A549 (cell line): ENCODE measurements around the gene BUD31. TPM values are rescaled to one million over a fixed set of nuclear protein-coding genes. Genes with fewer than 3 reads are reported as not detected.

Experiments used
- ATAC-seq, 2 experiments: fragments of 200-7000 bp in 1 of 2; fragments of >200 bp in 1 of 2; cut with Nextera tagmentation in 1 of 2; cut with Tn5 transposase in 1 of 2; 3 replicates each; pipeline versions ENCODE4 v1.8.0 to v1.9.1; 2018 to 2020; ENCODE audit warnings: mild to moderate bottlenecking in 1 of 2, moderate library complexity in 1 of 2
- CTCF ChIA-PET: fragments of 300-600 bp; sonication (Branson Sonifier 250); formaldehyde crosslinking; extraction: SDS; loops from one replicate; lab custom pipeline; 2021; ENCODE audit warnings: antibody characterized with exemption, inconsistent platforms; lab: Yijun Ruan, JAX
- POLR2A ChIA-PET: fragments of 350-600 bp; formaldehyde crosslinking; extraction: SDS; loops from one replicate; lab custom pipeline; 2021; ENCODE audit warnings: antibody characterized with exemption, inconsistent platforms; lab: Yijun Ruan, JAX
- DNase-seq, 2 experiments: peaks; one replicate each; pipeline versions ENCODE4 v3.0.0 to v3.0.0-alpha.2; 2011 to 2016; ENCODE audit warnings: low read depth in 1 of 2, low spot score in 1 of 2
- FAIRE-seq: peaks from 2 replicates; lab custom pipeline; 2011; peaks lifted over from hg19 to GRCh38; lab: Jason Lieb, UNC
- H3K27ac ChIP-seq, 2 experiments: fragments of >200 bp; sonication (Bioruptor Twin); formaldehyde crosslinking; 3 replicates each; pipeline ENCODE4 v1.5.1; 2016 to 2017
- H3K4me1 ChIP-seq: fragments of >200 bp; sonication (Bioruptor Twin); formaldehyde crosslinking; 3 replicates; pipeline ENCODE4 v1.6.1; 2016
- H3K4me2 ChIP-seq: fragments of >200 bp; sonication (Bioruptor Twin); formaldehyde crosslinking; 3 replicates; pipeline ENCODE4 v1.6.1; 2016
- H3K4me3 ChIP-seq: fragments of >200 bp; sonication (Bioruptor Twin); formaldehyde crosslinking; 3 replicates; pipeline ENCODE4 v1.5.1; 2016
- H3K9me3 ChIP-seq: fragments of >200 bp; sonication (Bioruptor Twin); formaldehyde crosslinking; 3 replicates; pipeline ENCODE4 v1.6.1; 2016
- CHD2 ChIP-seq: fragments of 150-350 bp; IDR thresholded peaks from 2 replicates; pipeline ENCODE4 v1.6.1; 2014; ENCODE audit warnings: low read length; ENCODE audit not compliant: partially characterized antibody
- CHD4 ChIP-seq: fragments of 200-600 bp; sonication (generic); IDR thresholded peaks from 2 replicates; pipeline ENCODE4 v1.6.1; 2016; ENCODE audit warnings: antibody characterized with exemption, mild to moderate bottlenecking, borderline replicate concordance
- ESRRA ChIP-seq: fragments of 150-350 bp; IDR thresholded peaks from 2 replicates; pipeline ENCODE4 v1.6.1; 2014; ENCODE audit warnings: mild to moderate bottlenecking, low read length, borderline replicate concordance
- FOXS1 ChIP-seq: fragments of 250-450 bp; sonication (Bioruptor Pico); IDR thresholded peaks from 2 replicates; pipeline ENCODE4 v1.5.0; 2020; ENCODE audit warnings: mild to moderate bottlenecking, moderate library complexity
- HES2 ChIP-seq: fragments of >200 bp; sonication (Bioruptor Twin); formaldehyde crosslinking; IDR thresholded peaks from 2 replicates; pipeline ENCODE4 v1.6.1; 2016
- HMGXB4 ChIP-seq: fragments of 250-450 bp; sonication (Bioruptor Pico); IDR thresholded peaks from 2 replicates; pipeline ENCODE4 v1.5.0; 2021; ENCODE audit warnings: mild to moderate bottlenecking, moderate library complexity, borderline replicate concordance
- HOXB13 ChIP-seq: fragments of 250-450 bp; sonication (Bioruptor Pico); IDR thresholded peaks from 2 replicates; pipeline ENCODE4 v1.5.0; 2020; ENCODE audit warnings: low read depth, mild to moderate bottlenecking, moderate library complexity
- MAFK ChIP-seq: fragments of 450-650 bp; IDR thresholded peaks from 2 replicates; pipeline ENCODE4 v1.6.1; 2014; ENCODE audit not compliant: partially characterized antibody
- MAX ChIP-seq: IDR thresholded peaks from 2 replicates; pipeline ENCODE4 v1.6.1; 2012
- NPAS2 ChIP-seq: fragments of 250-450 bp; sonication (Bioruptor Pico); IDR thresholded peaks from 2 replicates; pipeline ENCODE4 v1.8.0; 2022; ENCODE audit warnings: mild to moderate bottlenecking, moderate library complexity, borderline replicate concordance
- POLR2A ChIP-seq: IDR thresholded peaks from 2 replicates; pipeline ENCODE4 v1.6.1; 2012; ENCODE audit warnings: mild to moderate bottlenecking, low read length
- POLR2AphosphoS2 ChIP-seq: conservative IDR thresholded peaks from 2 replicates; pipeline ENCODE4 v1.6.1; 2012; ENCODE audit warnings: low read length, improper control_type of control experiment, inconsistent platforms
- REST ChIP-seq: fragments of 200-600 bp; sonication (generic); IDR thresholded peaks from 2 replicates; pipeline ENCODE4 v1.6.1; 2016; ENCODE audit warnings: antibody characterized with exemption, mild to moderate bottlenecking, moderate library complexity
- SREBF2 ChIP-seq: fragments of 450-650 bp; IDR thresholded peaks from 2 replicates; pipeline ENCODE4 v1.6.1; 2014; ENCODE audit warnings: mild to moderate bottlenecking, moderate library complexity
- TFCP2L1 ChIP-seq: fragments of 250-450 bp; sonication (Bioruptor Pico); IDR thresholded peaks from 2 replicates; pipeline ENCODE4 v1.5.0; 2021; ENCODE audit warnings: mild to moderate bottlenecking
- TP53 ChIP-seq: fragments of 250-450 bp; sonication (Bioruptor Pico); IDR thresholded peaks from 2 replicates; pipeline ENCODE4 v1.5.0; 2021; ENCODE audit warnings: mild to moderate bottlenecking, moderate library complexity
- ZSCAN20 ChIP-seq: fragments of 250-450 bp; sonication (Bioruptor Pico); IDR thresholded peaks from 2 replicates; pipeline ENCODE4 v1.8.0; 2022; ENCODE audit warnings: mild to moderate bottlenecking, moderate library complexity
- WGBS: methylation state at CpG from one replicate; pipeline ENCODE4 v1.1.6; 2017; ENCODE audit errors: missing lambda C conversion rate; 5-methylcytosine and 5-hydroxymethylcytosine counted together
- polyA plus RNA-seq, 4 experiments: library from polyadenylated mRNA; depleted of rRNA in 3 of 4; stranded (reverse); fragments of >200 nt; fragmentation: RNase III in 1 of 4; extraction: RNeasy Plus Mini Kit Qiagen cat#74134 plus additional on column Dnase treatment in 1 of 4; gene quantifications; 2 replicates in 3 of 4; 3 replicates in 1 of 4; pipeline ENCODE4 v1.2.3, GENCODE V29; 2011 to 2017

The BUD31 gene
- polyA plus RNA-seq, 2 of the 4 experiments (the other 2 are of a cell fraction), result 96.5 to 105 TPM

- WGBS, result 77% methylated on average over 5 of the region's 5 CpGs
- no peaks in the 10 kb centered on the region for H3K9me3 ChIP-seq
- ATAC-seq (no peak), FAIRE-seq (no peak), DNase-seq (no peak)
- no peak overlapping the region for H3K27ac ChIP-seq
- POLR2A ChIA-PET, result interaction anchor here (1.0 kb wide), 1 partner anchor 14 kb away, joined by 4 read pairs; the partner anchor contains the start of gene BUD31
- H3K4me1 ChIP-seq, result no peaks in the 10 kb centered on the region
- TF ChIP-seq FOXS1 (CRISPR knock-in tag) (no peak), MAX (no peak), POLR2AphosphoS2 (no peak), HES2 (no peak), POLR2A (no peak), CHD4 (no peak), TP53 (CRISPR knock-in tag) (no peak), HMGXB4 (no peak), MAFK (no peak), REST (no peak)
- TF ChIP-seq, all 56 proteins: peak for 0
- Histone ChIP-seq H3K4me3 (no peak overlapping the region), H3K4me2 (no peak overlapping the region)
- CTCF ChIA-PET, result interaction anchor here (0.7 to 3.3 kb wide), 2 partner anchors 11 kb away, joined by 3 to 9 read pairs; no protein-coding TSS in a partner anchor
Measured at GRCh38 chr7:99422625-99423024, 13.9 kb downstream of the BUD31 start.

GRCh38 chr7:99424932-99425730 lies 16.4 kb downstream of the BUD31 start:
- Histone ChIP-seq H3K4me2 (no peak overlapping the region), H3K4me1 (no peaks in the 10 kb centered on the region), H3K9me3 (no peaks in the 10 kb centered on the region), H3K27ac (no peak overlapping the region), H3K4me3 (no peak overlapping the region)
- no peak for DNase-seq
- ChIA-PET CTCF (interaction anchor here (0.5 to 3.3 kb wide), 4 partner anchors 8 to 91 kb away, joined by 3 to 21 read pairs (median 6); no protein-coding TSS in a partner anchor), POLR2A (interaction anchor here (0.6 kb wide), 1 partner anchor 92 kb away, joined by 3 read pairs; no protein-coding TSS in a partner anchor)
- no peak for FAIRE-seq
- TF ChIP-seq NPAS2 (CRISPR knock-in tag) (no peak), CHD4 (no peak), CHD2 (no peak), HOXB13 (no peak), MAFK (no peak), SREBF2 (no peak), ZSCAN20 (CRISPR knock-in tag) (no peak), TFCP2L1 (CRISPR knock-in tag) (no peak), ESRRA (no peak)
- 93% methylated on average over 15 of the region's 24 CpGs for WGBS
- ATAC-seq, result no peak
